Ecto neural progenitor cell (in vitro differentiated cells): ENCODE measurements around the gene SIRT6.
"Not testable (repeated sequence)": the region's sequence is repeated elsewhere in the genome, so short reads cannot be mapped to it uniquely, and the experiment has no call there.

Experiments
- DNase-seq: peaks from one replicate; pipeline ENCODE4 v3.0.0-alpha.2; 2018; ENCODE audit warnings: low spot score

SIRT6 gene

DNA sequence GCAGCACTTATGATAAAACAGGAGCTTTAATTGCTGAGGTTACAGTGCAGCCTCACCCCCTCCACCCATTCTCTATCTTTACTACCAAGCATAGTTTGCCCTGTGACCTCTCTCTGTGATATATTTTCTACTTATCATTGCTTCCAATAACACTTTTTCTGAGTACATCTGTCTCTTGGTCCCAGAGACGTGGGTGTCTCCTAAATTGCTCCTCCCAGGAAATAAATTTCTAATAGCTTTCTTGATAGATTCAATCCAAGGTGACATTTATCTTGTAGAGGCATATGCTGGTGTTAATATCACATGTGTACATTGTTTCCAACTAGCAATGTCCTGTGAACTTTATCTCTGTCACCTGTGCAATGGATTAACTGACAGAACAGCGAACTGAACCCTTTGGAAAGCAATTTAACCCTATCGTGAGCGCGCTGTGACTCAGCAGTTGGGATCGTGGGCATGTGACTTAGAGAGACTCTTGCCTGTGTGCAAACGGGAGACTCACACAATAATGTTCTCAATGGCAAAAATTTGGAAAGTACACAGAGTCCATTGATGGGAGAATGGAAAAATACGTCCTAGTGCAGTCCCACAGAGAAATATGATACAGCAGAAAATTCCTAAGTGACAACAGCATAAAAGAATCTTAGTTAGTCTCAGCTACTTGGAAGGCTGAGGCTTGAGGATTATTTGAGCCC, 51.5 kb downstream of the SIRT6 start:
- DNase-seq = no peak

DNA sequence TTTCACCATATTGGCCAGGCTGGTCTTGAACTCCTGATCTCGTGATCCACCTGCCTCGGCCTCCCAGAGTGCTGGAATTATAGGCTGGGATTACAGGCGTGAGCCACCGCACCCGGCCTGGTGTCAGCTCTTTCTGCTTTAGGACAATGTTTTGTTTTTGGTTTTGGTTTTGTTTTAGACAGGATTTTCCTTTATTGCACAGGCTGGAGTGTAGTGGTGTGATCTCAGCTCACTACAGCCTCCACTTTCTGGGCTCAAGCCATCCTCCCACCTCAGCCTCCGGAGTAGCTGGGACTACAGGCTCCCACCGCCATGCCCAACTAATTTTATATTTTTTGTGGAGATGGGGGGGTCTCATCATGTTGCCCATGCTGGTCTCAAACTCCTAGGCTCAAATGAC, 53.3 kb downstream of the SIRT6 start:
- not testable (repeated sequence) for DNase-seq

- DNase-seq = not testable (repeated sequence)
These were observed 55.0 kb downstream of the SIRT6 start for GRCh38 chr19:4127322-4127721.

- DNase-seq = no peak
These were observed 57.7 kb downstream of the SIRT6 start for GRCh38 chr19:4124638-4125037.
